T-cell (primary cell): Measurements from ENCODE around the gene DROSHA. TPM values are rescaled to one million over a fixed set of nuclear protein-coding genes. Genes with fewer than 3 reads are reported as not detected.

ENCODE experiments used
- ATAC-seq, 4 experiments: fragments of 200-7000 bp in 3 of 4; fragments of 150-1000 bp in 1 of 4; cut with Tn5 transposase; replicated peaks in 1 of 4; 1 replicate in 3 of 4; 2 replicates in 1 of 4; pipeline ENCODE4 v1.10.0; 2021; ENCODE audit warnings: moderate library complexity in 3 of 4, mild to moderate bottlenecking in 2 of 4, moderate number of reproducible peaks in 1 of 4
- CTCF ChIA-PET, 2 donors: fragments of 300-600 bp; sonication (Branson Sonifier 250); formaldehyde crosslinking; loops; one replicate each; lab custom pipeline; 2022; ENCODE audit warnings: antibody characterized with exemption in 2 of 2; lab: Charles Lee
- POLR2A ChIA-PET, 2 donors: fragments of 300-600 bp; sonication (Branson Sonifier 250); formaldehyde crosslinking; loops; one replicate each; lab custom pipeline; 2022; ENCODE audit warnings: antibody characterized with exemption in 2 of 2; lab: Charles Lee
- DNase-seq, 35 experiments: peaks; one replicate each; pipeline versions ENCODE4 v3.0.0 to v3.0.0-alpha.2; 2013 to 2023
- H3K27ac ChIP-seq: one replicate; pipeline ENCODE4 v1.5.1; 2013; ENCODE audit warnings: low read length
- H3K27me3 ChIP-seq, 2 experiments: replicated peaks in 1 of 2; 1 replicate in 1 of 2; 2 replicates in 1 of 2; pipeline versions ENCODE4 v1.6.1 to v1.7.0; 2013; ENCODE audit warnings: low read length in 1 of 2, mixed read lengths in 1 of 2; ENCODE audit not compliant: control insufficient read depth in 2 of 2, insufficient read depth in 2 of 2; ENCODE audit errors: extremely low read depth in 1 of 2
- H3K36me3 ChIP-seq, 2 donors: 1 replicate in 1 of 2; 2 replicates in 1 of 2; pipeline versions ENCODE4 v1.6.1 to v1.7.0; 2013; ENCODE audit warnings: low read length in 1 of 2; ENCODE audit not compliant: control insufficient read depth in 2 of 2, insufficient read depth in 1 of 2; ENCODE audit errors: extremely low read depth in 1 of 2
- H3K4me1 ChIP-seq, 2 experiments: 1 replicate in 1 of 2; 2 replicates in 1 of 2; pipeline versions ENCODE4 v1.6.1 to v1.7.0; 2013; ENCODE audit warnings: low read length in 2 of 2, mixed read lengths in 1 of 2; ENCODE audit not compliant: insufficient read depth in 2 of 2, control insufficient read depth in 1 of 2; ENCODE audit errors: extremely low read depth in 1 of 2
- H3K4me3 ChIP-seq, 2 donors: 1 replicate in 1 of 2; 2 replicates in 1 of 2; pipeline versions ENCODE4 v1.5.1 to v1.7.0; 2013; ENCODE audit warnings: mild to moderate bottlenecking in 2 of 2, low read length in 1 of 2, moderate library complexity in 1 of 2; ENCODE audit not compliant: control insufficient read depth in 1 of 2; ENCODE audit errors: extremely low read depth in 1 of 2
- H3K9me3 ChIP-seq: 2 replicates; pipeline ENCODE4 v1.7.0; 2013
- H3K27ac Mint-ChIP-seq, 2 donors: one replicate each; pipeline ENCODE4 v1.8.0; 2020 to 2021; ENCODE audit warnings: mild to moderate bottlenecking in 2 of 2, mixed read lengths in 2 of 2
- H3K27me3 Mint-ChIP-seq, 2 donors: one replicate each; pipeline ENCODE4 v1.8.0; 2021 to 2022; ENCODE audit warnings: mixed read lengths in 2 of 2
- H3K36me3 Mint-ChIP-seq: one replicate; pipeline ENCODE4 v1.8.0; 2021; ENCODE audit warnings: mixed read lengths
- H3K4me1 Mint-ChIP-seq, 3 donors: one replicate each; pipeline ENCODE4 v1.8.0; 2020 to 2022; ENCODE audit warnings: mixed read lengths in 3 of 3, mild to moderate bottlenecking in 1 of 3
- H3K4me3 Mint-ChIP-seq, 3 donors: one replicate each; pipeline ENCODE4 v1.8.0; 2020 to 2022; ENCODE audit warnings: mild to moderate bottlenecking in 3 of 3, mixed read lengths in 3 of 3, moderate library complexity in 3 of 3
- H3K9me3 Mint-ChIP-seq, 3 donors: one replicate each; pipeline ENCODE4 v1.8.0; 2020 to 2022; ENCODE audit warnings: mixed read lengths in 3 of 3
- WGBS: methylation state at CpG from one replicate; pipeline ENCODE4 v1.1.5; 2013; ENCODE audit warnings: missing lambda C conversion rate; ENCODE audit not compliant: insufficient coverage; 5-methylcytosine and 5-hydroxymethylcytosine counted together
- total RNA-seq, 35 experiments: library from RNA in 6 of 35; stranded (reverse) in 6 of 35; fragments of 120-200 nt in 1 of 35; gene quantifications; one replicate each; pipeline versions ENCODE4 v1.2.1 to v1.2.4 and lab custom pipeline; 2013 to 2026

The DROSHA gene
- total RNA-seq, 5 donors from 2014 or later (not counting 1 experiment from before 2014, with no cell fraction given), result 42.2 to 82.1 (median 69.6) TPM

GRCh38 chr5:31442058-31442745, 89.7 kb downstream of the DROSHA start:
- no peaks in the 10 kb centered on the region for H3K9me3 ChIP-seq
- no peak overlapping the region for H3K27ac ChIP-seq
- H3K4me1 Mint-ChIP-seq, result no peaks in the 10 kb centered on the region
- H3K36me3 ChIP-seq, result peaks cover 6 to 20% of the 10 kb centered on the region in 2 donors
- no peak overlapping the region for H3K27ac Mint-ChIP-seq
- no peaks in the 10 kb centered on the region for H3K27me3 Mint-ChIP-seq
- H3K4me1 ChIP-seq, result no peaks in the 10 kb centered on the region
- peaks cover 60% of the 10 kb centered on the region for H3K36me3 Mint-ChIP-seq
- ChIA-PET POLR2A (no interaction called here), CTCF (interaction anchor here in 1 of 2 donors (1.2 kb wide), 1 partner anchor 14 kb away, joined by 5 read pairs; no protein-coding TSS in a partner anchor)
- no CpG with 5 or more reads among the region's 3 CpGs for WGBS
- ATAC-seq (no peak), DNase-seq (no peak)
- H3K4me3 Mint-ChIP-seq, result no peak overlapping the region
- H3K4me3 ChIP-seq, result no peak overlapping the region
- H3K27me3 ChIP-seq, result no peaks in the 10 kb centered on the region
- no peaks in the 10 kb centered on the region for H3K9me3 Mint-ChIP-seq

GRCh38 chr5:31436851-31437250, 95.0 kb downstream of the DROSHA start:
- peaks cover 71% of the 10 kb centered on the region for H3K36me3 Mint-ChIP-seq
- Histone ChIP-seq H3K36me3 (peaks cover 0 to 51% of the 10 kb centered on the region in 2 donors), H3K9me3 (no peaks in the 10 kb centered on the region), H3K4me3 (no peak overlapping the region), H3K4me1 (no peaks in the 10 kb centered on the region), H3K27ac (no peak overlapping the region), H3K27me3 (no peaks in the 10 kb centered on the region)
- POLR2A ChIA-PET, result no interaction called here
- H3K4me3 Mint-ChIP-seq, result no peak overlapping the region
- CTCF ChIA-PET, result no interaction called here
- no peak overlapping the region for H3K27ac Mint-ChIP-seq
- ATAC-seq (no peak), DNase-seq (no peak)
- no peaks in the 10 kb centered on the region for H3K9me3 Mint-ChIP-seq
- WGBS, result no CpG with 5 or more reads among the region's 1 CpG
- no peaks in the 10 kb centered on the region for H3K27me3 Mint-ChIP-seq
- H3K4me1 Mint-ChIP-seq, result no peaks in the 10 kb centered on the region

- no peaks in the 10 kb centered on the region for H3K27me3 ChIP-seq
- ATAC-seq (no peak), DNase-seq (no peak)
- 100% methylated on average over 1 of the region's 4 CpGs for WGBS
- H3K27me3 Mint-ChIP-seq, result no peaks in the 10 kb centered on the region
- no peaks in the 10 kb centered on the region for H3K4me1 ChIP-seq
- H3K9me3 Mint-ChIP-seq, result no peaks in the 10 kb centered on the region
- ChIA-PET CTCF (no interaction called here), POLR2A (no interaction called here)
- peaks cover 0 to 1% (median 0%) of the 10 kb centered on the region in 3 donors for H3K4me1 Mint-ChIP-seq
- H3K36me3 ChIP-seq, result peaks cover 0 to 59% of the 10 kb centered on the region in 2 donors
- no peak overlapping the region for H3K27ac ChIP-seq
- no peaks in the 10 kb centered on the region for H3K9me3 ChIP-seq
- H3K27ac Mint-ChIP-seq, result no peak overlapping the region
- peaks cover 77% of the 10 kb centered on the region for H3K36me3 Mint-ChIP-seq
- no peak overlapping the region for H3K4me3 ChIP-seq
- H3K4me3 Mint-ChIP-seq, result no peak overlapping the region
Measured at GRCh38 chr5:31435730-31436129, 96.2 kb downstream of the DROSHA start.

GRCh38 chr5:31434898-31435297, 97.0 kb downstream of the DROSHA start:
- H3K27me3 ChIP-seq, result no peaks in the 10 kb centered on the region
- Mint-ChIP-seq H3K9me3 (no peaks in the 10 kb centered on the region), H3K36me3 (peaks cover 81% of the 10 kb centered on the region), H3K4me1 (peaks cover 0 to 5% (median 2%) of the 10 kb centered on the region in 3 donors), H3K27me3 (no peaks in the 10 kb centered on the region), H3K27ac (no peak overlapping the region), H3K4me3 (no peak overlapping the region)
- H3K27ac ChIP-seq, result no peak overlapping the region
- ChIA-PET POLR2A (no interaction called here), CTCF (no interaction called here)
- no peaks in the 10 kb centered on the region for H3K9me3 ChIP-seq
- no peak overlapping the region for H3K4me3 ChIP-seq
- H3K4me1 ChIP-seq, result no peaks in the 10 kb centered on the region
- peaks cover 0 to 65% of the 10 kb centered on the region in 2 donors for H3K36me3 ChIP-seq
- DNase-seq (no peak), ATAC-seq (no peak)
- WGBS, result no CpG with 5 or more reads among the region's 2 CpGs

GRCh38 chr5:31433229-31433628, 98.7 kb downstream of the DROSHA start:
- Mint-ChIP-seq H3K4me3 (no peak overlapping the region), H3K27me3 (no peaks in the 10 kb centered on the region), H3K27ac (no peak overlapping the region), H3K4me1 (peaks cover 0 to 5% (median 2%) of the 10 kb centered on the region in 3 donors), H3K9me3 (no peaks in the 10 kb centered on the region), H3K36me3 (peaks cover 70% of the 10 kb centered on the region)
- Histone ChIP-seq H3K4me3 (no peak overlapping the region), H3K9me3 (no peaks in the 10 kb centered on the region), H3K36me3 (peaks cover 0 to 56% of the 10 kb centered on the region in 2 donors), H3K27me3 (no peaks in the 10 kb centered on the region), H3K27ac (no peak overlapping the region), H3K4me1 (no peaks in the 10 kb centered on the region)
- DNase-seq, result no peak
- WGBS, result no CpG with 5 or more reads among the region's 3 CpGs
- CTCF ChIA-PET, result no interaction called here
- ATAC-seq, result no peak
- POLR2A ChIA-PET, result no interaction called here

GRCh38 chr5:31427724-31428309, 104.1 kb downstream of the DROSHA start:
- H3K4me1 ChIP-seq, result no peaks in the 10 kb centered on the region
- peaks cover 4 to 40% of the 10 kb centered on the region in 2 donors for H3K36me3 ChIP-seq
- no peak for ATAC-seq
- no peak overlapping the region for H3K4me3 ChIP-seq
- CTCF ChIA-PET, result no interaction called here
- no peak overlapping the region for H3K27ac ChIP-seq
- POLR2A ChIA-PET, result no interaction called here
- no peak overlapping the region for H3K4me3 Mint-ChIP-seq
- no peaks in the 10 kb centered on the region for H3K9me3 ChIP-seq
- no peak for DNase-seq
- WGBS, result no CpG with 5 or more reads among the region's 1 CpG
- peaks cover 2 to 5% (median 5%) of the 10 kb centered on the region in 3 donors for H3K4me1 Mint-ChIP-seq
- no peaks in the 10 kb centered on the region for H3K27me3 Mint-ChIP-seq
- H3K27me3 ChIP-seq, result no peaks in the 10 kb centered on the region
- peaks cover 70% of the 10 kb centered on the region for H3K36me3 Mint-ChIP-seq
- H3K9me3 Mint-ChIP-seq, result no peaks in the 10 kb centered on the region
- H3K27ac Mint-ChIP-seq, result no peak overlapping the region
